Measurements from ENCODE around the gene BAHCC1. TPM values are rescaled to one million over a fixed set of nuclear protein-coding genes. Genes with fewer than 3 reads are reported as not detected.
A peak's percentile ranks its signal among the peaks of the same experiment; 100 is the strongest.

BAHCC1 gene
- total and polyA plus RNA-seq, 2 donors from 2014 or later = 2.6 to 20.5 TPM

DNA sequence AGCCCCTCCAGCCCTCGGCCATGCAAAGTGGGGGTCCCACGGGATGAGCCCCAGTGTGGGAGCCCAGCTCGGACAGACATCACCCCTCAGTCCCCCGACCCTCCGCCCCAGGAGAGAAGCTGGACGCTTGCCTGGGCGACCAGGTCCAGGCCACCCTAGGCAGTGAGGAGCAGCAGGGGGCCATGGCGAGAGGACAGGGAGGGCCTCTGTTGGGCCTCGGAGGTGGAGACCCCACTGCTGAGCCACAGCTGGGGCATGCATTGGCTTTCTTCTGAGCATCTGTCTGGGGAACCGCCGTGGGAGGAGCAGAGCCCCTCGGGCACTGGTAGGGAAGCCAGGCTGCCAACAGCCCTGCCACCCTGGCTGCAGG is 104.3 kb downstream of the BAHCC1 start:
- intact Hi-C loops (cut with DNase I) = no loop called here
- no peaks in the 10 kb centered on the region for H3K27me3 ChIP-seq (ENCODE audit: control insufficient read depth, insufficient read depth, low read length)
- H3K4me1 ChIP-seq (ENCODE audit: control insufficient read depth in 2 of 3, insufficient read depth in 2 of 3, low read depth in 1 of 3, low read length in 3 of 3) = peaks cover 0 to 2% (median 0%) of the 10 kb centered on the region in 3 donors
- DNase-seq (no peak), FAIRE-seq (no peak)
- H3K9me3 ChIP-seq (ENCODE audit: control insufficient read depth in 2 of 3, insufficient read depth in 1 of 3, low read length in 3 of 3) = no peaks in the 10 kb centered on the region
- no peak overlapping the region for H3K27ac ChIP-seq (ENCODE audit: low read depth in 2 of 2, low read length in 2 of 2)
- no peak overlapping the region for H3K9ac ChIP-seq (ENCODE audit: low read length in 3 of 3)
- no peak for TF ChIP-seq CTCF (IDR thresholded peaks at IDR 0.05; ENCODE audit: borderline replicate concordance, extremely low read depth, insufficient read depth)
- no peak overlapping the region for H3K4me3 ChIP-seq (ENCODE audit: low read length in 3 of 3)
- H3K36me3 ChIP-seq (ENCODE audit: control insufficient read depth in 2 of 3, insufficient read depth in 3 of 3, low read length in 3 of 3) = no peaks in the 10 kb centered on the region

GRCh38 chr17:81500047-81500446 is 104.8 kb downstream of the BAHCC1 start:
- Histone ChIP-seq H3K36me3 (ENCODE audit: control insufficient read depth in 2 of 3, insufficient read depth in 3 of 3, low read length in 3 of 3) (no peaks in the 10 kb centered on the region), H3K4me3 (ENCODE audit: low read length in 3 of 3) (no peak overlapping the region), H3K27me3 (ENCODE audit: control insufficient read depth, insufficient read depth, low read length) (no peaks in the 10 kb centered on the region), H3K9me3 (ENCODE audit: control insufficient read depth in 2 of 3, insufficient read depth in 1 of 3, low read length in 3 of 3) (no peaks in the 10 kb centered on the region), H3K27ac (ENCODE audit: low read depth in 2 of 2, low read length in 2 of 2) (no peak overlapping the region), H3K9ac (ENCODE audit: low read length in 3 of 3) (no peak overlapping the region), H3K4me1 (ENCODE audit: control insufficient read depth in 2 of 3, insufficient read depth in 2 of 3, low read depth in 1 of 3, low read length in 3 of 3) (peaks cover 0 to 2% (median 0%) of the 10 kb centered on the region in 3 donors)
- DNase-seq = peak in 2 of 5 donors; percentile 17 to 59
- intact Hi-C loops (cut with DNase I) = no loop called here
- no peak for TF ChIP-seq CTCF (IDR thresholded peaks at IDR 0.05; ENCODE audit: borderline replicate concordance, extremely low read depth, insufficient read depth)
- FAIRE-seq = no peak

DNA sequence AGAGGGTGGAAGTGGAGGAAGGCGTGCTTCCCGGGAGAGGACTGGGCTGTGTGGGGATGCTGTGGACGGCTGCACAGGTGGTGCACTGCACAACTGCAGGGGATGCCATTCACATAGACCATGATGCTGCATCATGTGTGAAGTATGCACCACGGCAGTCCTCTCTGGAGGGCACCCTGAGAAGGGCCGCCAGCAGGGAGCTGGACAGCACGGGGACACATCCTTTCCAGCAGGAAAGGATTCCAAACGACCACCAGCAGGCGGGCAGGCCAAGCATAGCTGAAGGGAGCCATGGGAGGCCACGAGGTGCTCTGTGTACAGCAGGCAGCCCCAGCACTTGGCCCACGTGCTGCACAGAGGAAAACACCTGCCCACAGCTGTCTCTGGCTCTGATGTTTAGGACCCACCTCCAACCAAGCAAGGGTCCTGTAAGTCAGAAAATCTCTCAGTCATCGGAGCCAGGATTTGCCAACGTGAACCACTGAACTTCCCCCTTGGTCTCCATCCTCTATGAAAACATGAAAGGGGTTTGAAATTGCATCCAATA is 107.3 kb downstream of the BAHCC1 start:
- FAIRE-seq (no peak), DNase-seq (peak in 1 of 5 donors; percentile 0)
- H3K9ac ChIP-seq (ENCODE audit: low read length in 3 of 3) = no peak overlapping the region
- H3K27me3 ChIP-seq (ENCODE audit: control insufficient read depth, insufficient read depth, low read length) = no peaks in the 10 kb centered on the region
- no peak overlapping the region for H3K4me3 ChIP-seq (ENCODE audit: low read length in 3 of 3)
- peaks cover 0 to 2% (median 0%) of the 10 kb centered on the region in 3 donors for H3K4me1 ChIP-seq (ENCODE audit: control insufficient read depth in 2 of 3, insufficient read depth in 2 of 3, low read depth in 1 of 3, low read length in 3 of 3)
- H3K36me3 ChIP-seq (ENCODE audit: control insufficient read depth in 2 of 3, insufficient read depth in 3 of 3, low read length in 3 of 3) = no peaks in the 10 kb centered on the region
- no peak for TF ChIP-seq CTCF (IDR thresholded peaks at IDR 0.05; ENCODE audit: borderline replicate concordance, extremely low read depth, insufficient read depth)
- intact Hi-C loops (cut with DNase I) = no loop called here
- no peaks in the 10 kb centered on the region for H3K9me3 ChIP-seq (ENCODE audit: control insufficient read depth in 2 of 3, insufficient read depth in 1 of 3, low read length in 3 of 3)
- H3K27ac ChIP-seq (ENCODE audit: low read depth in 2 of 2, low read length in 2 of 2) = no peak overlapping the region

DNA sequence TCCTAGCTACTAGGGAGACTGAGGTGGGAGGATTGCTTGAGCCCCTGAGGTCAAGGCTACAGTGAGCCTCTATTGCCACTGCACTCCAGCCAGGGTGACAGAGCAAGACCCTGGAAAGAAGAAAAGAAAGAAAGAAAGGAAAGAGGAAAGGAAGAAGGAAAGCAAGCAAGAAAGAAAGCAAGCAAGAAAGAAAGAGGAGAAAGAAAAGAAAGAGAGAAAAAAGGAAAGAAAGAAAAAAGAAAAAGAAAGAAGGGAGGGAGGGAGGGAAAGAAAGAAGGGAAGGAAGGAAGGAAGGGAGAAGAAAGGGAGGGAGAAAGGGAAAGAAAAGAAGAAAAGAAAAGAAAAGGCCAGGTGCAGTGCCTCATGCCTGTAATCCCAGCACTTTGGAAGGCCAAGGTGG is 108.4 kb downstream of the BAHCC1 start:
- Histone ChIP-seq H3K9ac (ENCODE audit: low read length in 3 of 3) (no peak overlapping the region), H3K4me3 (ENCODE audit: low read length in 3 of 3) (no peak overlapping the region), H3K9me3 (ENCODE audit: control insufficient read depth in 2 of 3, insufficient read depth in 1 of 3, low read length in 3 of 3) (no peaks in the 10 kb centered on the region), H3K36me3 (ENCODE audit: control insufficient read depth in 2 of 3, insufficient read depth in 3 of 3, low read length in 3 of 3) (peaks cover 0 to under 1% (median 0%) of the 10 kb centered on the region in 3 donors), H3K4me1 (ENCODE audit: control insufficient read depth in 2 of 3, insufficient read depth in 2 of 3, low read depth in 1 of 3, low read length in 3 of 3) (peaks cover 0 to 2% (median 0%) of the 10 kb centered on the region in 3 donors), H3K27me3 (ENCODE audit: control insufficient read depth, insufficient read depth, low read length) (no peaks in the 10 kb centered on the region), H3K27ac (ENCODE audit: low read depth in 2 of 2, low read length in 2 of 2) (no peak overlapping the region)
- no peak for TF ChIP-seq CTCF (IDR thresholded peaks at IDR 0.05; ENCODE audit: borderline replicate concordance, extremely low read depth, insufficient read depth)
- intact Hi-C loops (cut with DNase I) = no loop called here
- DNase-seq (no peak), FAIRE-seq (no peak)
